ENCODE results near the gene ADK.
"Not testable (repeated sequence)": the region's sequence is repeated elsewhere in the genome, so short reads cannot be mapped to it uniquely, and the experiment has no call there.

Gene ADK

GRCh38 chr10:74432841-74433594 is 282.0 kb downstream of the ADK start:
- no peak overlapping the region for H3K27ac ChIP-seq (ENCODE audit: low read depth, low read length)
- no peaks in the 10 kb centered on the region for H3K36me3 ChIP-seq (ENCODE audit: control insufficient read depth, insufficient read depth, low read length)
- H3K27me3 ChIP-seq (ENCODE audit: control insufficient read depth, insufficient read depth, low read length) = no peaks in the 10 kb centered on the region
- H3K4me3 ChIP-seq (ENCODE audit: low read length) = no peak overlapping the region
- no peak overlapping the region for H3K9ac ChIP-seq (ENCODE audit: low read length)
- H3K4me1 ChIP-seq (ENCODE audit: control insufficient read depth, insufficient read depth, low read length) = no peaks in the 10 kb centered on the region

- no peak overlapping the region for H3K9ac ChIP-seq (ENCODE audit: low read length)
- no peak overlapping the region for H3K27ac ChIP-seq (ENCODE audit: low read depth, low read length)
- H3K27me3 ChIP-seq (ENCODE audit: control insufficient read depth, insufficient read depth, low read length) = no peaks in the 10 kb centered on the region
- H3K4me1 ChIP-seq (ENCODE audit: control insufficient read depth, insufficient read depth, low read length) = no peaks in the 10 kb centered on the region
- H3K36me3 ChIP-seq (ENCODE audit: control insufficient read depth, insufficient read depth, low read length) = no peaks in the 10 kb centered on the region
- no peak overlapping the region for H3K4me3 ChIP-seq (ENCODE audit: low read length)
Observed at GRCh38 chr10:74433595-74433956, 282.6 kb downstream of the ADK start.

DNA sequence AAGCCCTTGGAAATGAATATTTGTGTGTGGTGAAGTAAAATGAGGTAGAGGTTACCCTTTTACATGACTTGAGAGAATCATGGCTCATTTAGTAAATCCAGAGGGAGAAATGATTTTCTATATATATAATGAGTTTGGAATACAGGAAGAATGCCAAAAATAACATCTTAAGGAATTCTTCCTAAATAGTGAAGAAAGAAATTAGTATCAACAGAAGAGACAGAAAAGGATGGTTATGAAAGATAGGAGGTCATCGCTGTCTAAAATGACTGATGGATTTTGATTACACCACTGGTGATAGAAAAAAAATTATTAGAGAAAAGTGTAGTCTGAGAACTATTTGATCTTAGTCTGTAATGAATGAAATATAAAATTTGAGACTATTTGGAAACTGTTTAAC is 283.0 kb downstream of the ADK start:
- Histone ChIP-seq H3K27ac (ENCODE audit: low read depth, low read length) (no peak overlapping the region), H3K27me3 (ENCODE audit: control insufficient read depth, insufficient read depth, low read length) (no peaks in the 10 kb centered on the region), H3K4me1 (ENCODE audit: control insufficient read depth, insufficient read depth, low read length) (no peaks in the 10 kb centered on the region), H3K9ac (ENCODE audit: low read length) (no peak overlapping the region), H3K36me3 (ENCODE audit: control insufficient read depth, insufficient read depth, low read length) (no peaks in the 10 kb centered on the region), H3K4me3 (ENCODE audit: low read length) (no peak overlapping the region)

GRCh38 chr10:74434547-74434946 is 283.5 kb downstream of the ADK start:
- H3K27me3 ChIP-seq (ENCODE audit: control insufficient read depth, insufficient read depth, low read length) = no peaks in the 10 kb centered on the region
- H3K9ac ChIP-seq (ENCODE audit: low read length) = no peak overlapping the region
- no peak overlapping the region for H3K27ac ChIP-seq (ENCODE audit: low read depth, low read length)
- H3K36me3 ChIP-seq (ENCODE audit: control insufficient read depth, insufficient read depth, low read length) = no peaks in the 10 kb centered on the region
- H3K4me3 ChIP-seq (ENCODE audit: low read length) = no peak overlapping the region
- no peaks in the 10 kb centered on the region for H3K4me1 ChIP-seq (ENCODE audit: control insufficient read depth, insufficient read depth, low read length)

- Histone ChIP-seq H3K27me3 (ENCODE audit: control insufficient read depth, insufficient read depth, low read length) (no peaks in the 10 kb centered on the region), H3K27ac (ENCODE audit: low read depth, low read length) (no peak overlapping the region), H3K4me3 (ENCODE audit: low read length) (no peak overlapping the region), H3K4me1 (ENCODE audit: control insufficient read depth, insufficient read depth, low read length) (no peaks in the 10 kb centered on the region), H3K36me3 (ENCODE audit: control insufficient read depth, insufficient read depth, low read length) (no peaks in the 10 kb centered on the region), H3K9ac (ENCODE audit: low read length) (no peak overlapping the region)
Observed at GRCh38 chr10:74436523-74437170, 285.6 kb downstream of the ADK start.

- no peak overlapping the region for H3K27ac ChIP-seq (ENCODE audit: low read depth, low read length)
- H3K36me3 ChIP-seq (ENCODE audit: control insufficient read depth, insufficient read depth, low read length) = no peaks in the 10 kb centered on the region
- H3K4me1 ChIP-seq (ENCODE audit: control insufficient read depth, insufficient read depth, low read length) = no peaks in the 10 kb centered on the region
- H3K9ac ChIP-seq (ENCODE audit: low read length) = no peak overlapping the region
- no peak overlapping the region for H3K4me3 ChIP-seq (ENCODE audit: low read length)
- H3K27me3 ChIP-seq (ENCODE audit: control insufficient read depth, insufficient read depth, low read length) = no peaks in the 10 kb centered on the region
Observed at GRCh38 chr10:74437822-74438221, 286.8 kb downstream of the ADK start.

DNA sequence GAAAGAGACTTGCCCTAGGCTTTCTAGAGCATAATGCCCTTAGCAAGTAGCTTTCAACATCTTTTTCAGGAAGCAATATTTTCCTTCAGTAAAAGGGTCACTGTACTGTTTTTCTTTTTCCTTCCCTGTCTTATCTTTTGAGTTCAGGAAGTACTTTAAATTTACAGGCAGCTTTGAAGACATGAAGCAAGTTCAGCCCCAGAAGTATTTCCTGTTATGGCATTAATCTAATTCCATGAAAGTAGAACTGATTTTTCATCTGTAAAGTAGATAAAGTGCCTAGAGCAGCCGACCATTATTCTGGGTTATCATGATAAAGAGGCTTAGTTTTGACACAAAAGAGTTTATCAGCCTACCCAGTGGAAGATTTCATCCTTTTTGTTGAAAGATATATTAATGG is 288.2 kb downstream of the ADK start:
- Histone ChIP-seq H3K36me3 (ENCODE audit: control insufficient read depth, insufficient read depth, low read length) (no peaks in the 10 kb centered on the region), H3K27me3 (ENCODE audit: control insufficient read depth, insufficient read depth, low read length) (no peaks in the 10 kb centered on the region), H3K9ac (ENCODE audit: low read length) (no peak overlapping the region), H3K4me1 (ENCODE audit: control insufficient read depth, insufficient read depth, low read length) (no peaks in the 10 kb centered on the region), H3K4me3 (ENCODE audit: low read length) (no peak overlapping the region), H3K27ac (ENCODE audit: low read depth, low read length) (no peak overlapping the region)

DNA sequence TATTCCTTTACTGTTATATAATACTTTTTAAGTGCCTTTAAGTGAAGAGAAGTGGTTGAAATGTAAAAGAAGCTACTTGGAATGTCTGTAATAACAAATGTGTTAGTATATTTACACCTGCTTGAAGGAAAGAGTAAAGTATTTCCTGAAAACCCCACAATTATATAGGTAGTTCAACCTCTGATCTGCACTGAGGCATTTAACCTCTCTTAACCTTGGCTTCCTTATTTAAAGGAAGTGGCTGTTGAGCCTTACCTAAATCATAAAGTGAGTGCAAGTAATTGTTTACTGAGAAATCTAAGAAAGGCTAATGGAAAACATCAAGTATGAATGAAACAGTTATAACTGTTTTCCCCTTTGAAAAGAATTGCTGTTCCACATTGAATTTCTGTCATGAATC is 294.5 kb downstream of the ADK start:
- Histone ChIP-seq H3K9ac (ENCODE audit: low read length) (no peak overlapping the region), H3K4me1 (ENCODE audit: control insufficient read depth, insufficient read depth, low read length) (no peaks in the 10 kb centered on the region), H3K36me3 (ENCODE audit: control insufficient read depth, insufficient read depth, low read length) (no peaks in the 10 kb centered on the region), H3K27ac (ENCODE audit: low read depth, low read length) (no peak overlapping the region), H3K4me3 (ENCODE audit: low read length) (no peak overlapping the region), H3K27me3 (ENCODE audit: control insufficient read depth, insufficient read depth, low read length) (no peaks in the 10 kb centered on the region)

GRCh38 chr10:74450602-74451001 is 299.6 kb downstream of the ADK start:
- Histone ChIP-seq H3K9ac (ENCODE audit: low read length) (no peak overlapping the region), H3K4me1 (ENCODE audit: control insufficient read depth, insufficient read depth, low read length) (no peaks in the 10 kb centered on the region), H3K4me3 (ENCODE audit: low read length) (no peak overlapping the region), H3K27me3 (ENCODE audit: control insufficient read depth, insufficient read depth, low read length) (no peaks in the 10 kb centered on the region), H3K27ac (ENCODE audit: low read depth, low read length) (no peak overlapping the region), H3K36me3 (ENCODE audit: control insufficient read depth, insufficient read depth, low read length) (no peaks in the 10 kb centered on the region)

- H3K36me3 ChIP-seq (ENCODE audit: control insufficient read depth, insufficient read depth, low read length) = no peaks in the 10 kb centered on the region
- no peak overlapping the region for H3K27ac ChIP-seq (ENCODE audit: low read depth, low read length)
- no peak overlapping the region for H3K9ac ChIP-seq (ENCODE audit: low read length)
- no peaks in the 10 kb centered on the region for H3K27me3 ChIP-seq (ENCODE audit: control insufficient read depth, insufficient read depth, low read length)
- H3K4me3 ChIP-seq (ENCODE audit: low read length) = no peak overlapping the region
- H3K4me1 ChIP-seq (ENCODE audit: control insufficient read depth, insufficient read depth, low read length) = no peaks in the 10 kb centered on the region
Observed at GRCh38 chr10:74451127-74451829, 300.3 kb downstream of the ADK start.

- Histone ChIP-seq H3K27me3 (ENCODE audit: control insufficient read depth, insufficient read depth, low read length) (no peaks in the 10 kb centered on the region), H3K36me3 (ENCODE audit: control insufficient read depth, insufficient read depth, low read length) (no peaks in the 10 kb centered on the region), H3K27ac (ENCODE audit: low read depth, low read length) (no peak overlapping the region), H3K4me1 (ENCODE audit: control insufficient read depth, insufficient read depth, low read length) (no peaks in the 10 kb centered on the region), H3K9ac (ENCODE audit: low read length) (no peak overlapping the region), H3K4me3 (ENCODE audit: low read length) (no peak overlapping the region)
Observed at GRCh38 chr10:74453169-74453568, 302.1 kb downstream of the ADK start.

DNA sequence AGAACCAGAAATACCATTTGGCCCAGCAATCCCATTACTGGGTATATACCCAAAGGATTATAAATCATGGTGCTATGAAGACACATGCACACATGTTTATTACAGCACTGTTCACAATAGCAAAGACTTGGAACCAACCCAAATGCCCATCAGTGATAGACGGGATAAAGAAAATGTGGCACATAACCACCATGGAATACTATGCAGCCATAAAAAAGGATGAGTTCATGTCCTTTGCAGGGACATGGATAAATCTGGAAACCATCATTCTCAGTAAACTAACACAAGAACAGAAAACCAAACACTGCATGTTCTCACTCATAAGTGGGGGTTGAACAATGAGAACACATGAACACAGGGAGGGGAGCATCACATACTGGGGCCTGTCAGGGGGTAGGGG is 306.5 kb downstream of the ADK start:
- H3K4me1 ChIP-seq (ENCODE audit: control insufficient read depth, insufficient read depth, low read length); H3K27ac ChIP-seq (ENCODE audit: low read depth, low read length); H3K36me3 ChIP-seq (ENCODE audit: control insufficient read depth, insufficient read depth, low read length); H3K27me3 ChIP-seq (ENCODE audit: control insufficient read depth, insufficient read depth, low read length); H3K9ac ChIP-seq (ENCODE audit: low read length); H3K4me3 ChIP-seq (ENCODE audit: low read length): not testable (repeated sequence)

Data from rectal smooth muscle tissue (tissue), 1 donor.